ENCODE measurements around the gene MRPL51. TPM values are rescaled to one million over a fixed set of nuclear protein-coding genes. Genes with fewer than 3 reads are reported as not detected.

MRPL51 gene
- total and polyA plus RNA-seq, 2 donors (not counting 3 experiments of a cell fraction or from before 2014, with no cell fraction given), result 147 to 273 TPM

DNA sequence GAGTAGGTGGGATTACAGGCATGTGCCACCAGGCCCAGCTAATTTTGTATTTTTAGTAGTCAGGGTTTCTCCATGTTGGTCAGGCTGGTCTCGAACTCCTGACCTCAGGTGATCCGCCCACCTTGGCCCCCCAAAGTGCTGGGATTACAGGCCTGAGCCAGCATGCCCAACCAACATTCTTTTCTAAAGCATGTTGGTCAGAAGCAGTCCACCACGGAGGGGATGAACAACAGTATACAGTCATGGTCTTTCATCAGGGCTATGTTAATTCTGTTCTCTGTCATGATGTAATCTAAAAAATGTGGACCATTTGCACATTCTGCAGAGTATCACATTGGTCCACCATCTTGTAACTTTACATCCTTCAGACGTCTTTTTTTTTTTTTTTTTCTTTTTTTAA is 3.6 kb downstream of the MRPL51 start:
- H3K9ac ChIP-seq (replicated peaks; ENCODE audit: extremely low read depth, insufficient read depth, low read length), result no peak overlapping the region
- dilution Hi-C loops (cut with MboI; ENCODE audit: extremely low pct_ligation_motif_present, low sequenced_read_pairs), result no loop called here
- no TSS peak for BruUV-seq (replicated peaks)
- H3K9me3 ChIP-seq (replicated peaks; ENCODE audit: control insufficient read depth, insufficient read depth, low read length), result no peaks in the 10 kb centered on the region
- no peak overlapping the region for H3K27ac ChIP-seq (ENCODE audit: insufficient read depth, low read depth, low read length)
- FAIRE-seq, result no peak
- DNase-seq (ENCODE audit: low read depth, low spot score), result no peak
- no peak overlapping the region for H2AFZ ChIP-seq (ENCODE audit: low read depth, low read length)
- ChIA-PET POLR2A (interaction anchor here (0.7 kb wide), 1 partner anchor 159 kb away, joined by 6 read pairs; no protein-coding TSS in a partner anchor), CTCF (interaction anchor here (1.6 kb wide), 1 partner anchor 23 kb away, joined by 4 read pairs; no protein-coding TSS in a partner anchor)
- TF ChIP-seq POLR2A (IDR thresholded peaks at IDR 0.05; ENCODE audit: low read depth, low read length) (no peak), JUN (IDR thresholded peaks at IDR 0.05; ENCODE audit: borderline replicate concordance, insufficient read depth, insufficient read length, low read depth) (no peak), MYC (IDR thresholded peaks at IDR 0.05; ENCODE audit: low read depth, low read length) (no peak), EZH2 (IDR thresholded peaks at IDR 0.05; ENCODE audit: borderline replicate concordance, low read depth, low read length, severe bottlenecking) (no peak), FOS (IDR thresholded peaks at IDR 0.05; ENCODE audit: borderline replicate concordance, insufficient read depth, low read length) (no peak), MAX (IDR thresholded peaks at IDR 0.05; ENCODE audit: insufficient read depth, insufficient read length) (no peak), POLR2AphosphoS5 (IDR thresholded peaks at IDR 0.05; ENCODE audit: insufficient read depth, low read depth, low read length) (no peak), GATA2 (IDR thresholded peaks at IDR 0.05; ENCODE audit: insufficient read depth, insufficient read length, low read depth, low read length) (no peak)
- TF ChIP-seq, protein P1, sequence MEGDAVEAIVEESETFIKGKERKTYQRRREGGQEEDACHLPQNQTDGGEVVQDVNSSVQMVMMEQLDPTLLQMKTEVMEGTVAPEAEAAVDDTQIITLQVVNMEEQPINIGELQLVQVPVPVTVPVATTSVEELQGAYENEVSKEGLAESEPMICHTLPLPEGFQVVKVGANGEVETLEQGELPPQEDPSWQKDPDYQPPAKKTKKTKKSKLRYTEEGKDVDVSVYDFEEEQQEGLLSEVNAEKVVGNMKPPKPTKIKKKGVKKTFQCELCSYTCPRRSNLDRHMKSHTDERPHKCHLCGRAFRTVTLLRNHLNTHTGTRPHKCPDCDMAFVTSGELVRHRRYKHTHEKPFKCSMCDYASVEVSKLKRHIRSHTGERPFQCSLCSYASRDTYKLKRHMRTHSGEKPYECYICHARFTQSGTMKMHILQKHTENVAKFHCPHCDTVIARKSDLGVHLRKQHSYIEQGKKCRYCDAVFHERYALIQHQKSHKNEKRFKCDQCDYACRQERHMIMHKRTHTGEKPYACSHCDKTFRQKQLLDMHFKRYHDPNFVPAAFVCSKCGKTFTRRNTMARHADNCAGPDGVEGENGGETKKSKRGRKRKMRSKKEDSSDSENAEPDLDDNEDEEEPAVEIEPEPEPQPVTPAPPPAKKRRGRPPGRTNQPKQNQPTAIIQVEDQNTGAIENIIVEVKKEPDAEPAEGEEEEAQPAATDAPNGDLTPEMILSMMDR (IDR thresholded peaks at IDR 0.05; ENCODE audit: extremely low read depth in 1 of 2, insufficient read depth in 1 of 2, low read depth in 1 of 2, low read length in 2 of 2), result no peak
- no peaks in the 10 kb centered on the region for H3K9me1 ChIP-seq (replicated peaks; ENCODE audit: control insufficient read depth, extremely low read depth, insufficient read depth, low read length)
- H3K4me1 ChIP-seq (ENCODE audit: control insufficient read depth, extremely low read depth, insufficient read depth, low read length), result peaks cover 8% of the 10 kb centered on the region
- no peaks in the 10 kb centered on the region for H4K20me1 ChIP-seq (replicated peaks; ENCODE audit: control insufficient read depth, extremely low read depth, insufficient read depth, low read length)
- peaks cover 9% of the 10 kb centered on the region for H3K79me2 ChIP-seq (ENCODE audit: control insufficient read depth, insufficient read depth, low read length)
- no peak overlapping the region for H3K4me3 ChIP-seq (replicated peaks in 1 of 3; ENCODE audit: insufficient read depth in 1 of 3, low read depth in 1 of 3, low read length in 3 of 3)
- no peaks in the 10 kb centered on the region for H3K27me3 ChIP-seq (ENCODE audit: control insufficient read depth in 2 of 2, insufficient read depth in 2 of 2, low read length in 2 of 2)
- no peak overlapping the region for H3K4me2 ChIP-seq (ENCODE audit: insufficient read depth, low read length)
- H3K36me3 ChIP-seq (ENCODE audit: control insufficient read depth in 2 of 2, extremely low read depth in 1 of 2, insufficient read depth in 2 of 2, low read length in 2 of 2), result peaks cover 0 to 3% of the 10 kb centered on the region in 2 experiments
- intact Hi-C loops (cut with micrococcal nuclease), result no loop called here

Data from endothelial cell of umbilical vein (primary cell).